Osteoblast (primary cell): Measurements from ENCODE around the gene PMAIP1. TPM values are rescaled to one million over a fixed set of nuclear protein-coding genes. Genes with fewer than 3 reads are reported as not detected.

Experiments
- DNase-seq: peaks from one replicate; pipeline ENCODE4 v3.0.0; 2011; ENCODE audit warnings: low spot score, mixed read lengths; ENCODE audit not compliant: insufficient read length; ENCODE audit errors: missing footprints
- H2AFZ ChIP-seq: 2 replicates; pipeline ENCODE4 v1.6.0; 2011; ENCODE audit warnings: mild to moderate bottlenecking, low read length
- H3K27ac ChIP-seq: 2 replicates; pipeline ENCODE4 v1.5.1; 2011; ENCODE audit warnings: mild to moderate bottlenecking, low read depth, low read length, moderate library complexity
- H3K27me3 ChIP-seq: 2 replicates; pipeline ENCODE4 v1.6.0; 2012; ENCODE audit warnings: mild to moderate bottlenecking, control low read depth, inconsistent platforms, low read length, moderate library complexity; ENCODE audit not compliant: insufficient read depth
- H3K36me3 ChIP-seq: 2 replicates; pipeline ENCODE4 v1.5.1; 2011; ENCODE audit warnings: mild to moderate bottlenecking, low read length, control low read depth, moderate library complexity; ENCODE audit not compliant: insufficient read depth
- H3K4me1 ChIP-seq: 2 replicates; pipeline ENCODE4 v1.5.1; 2011; ENCODE audit warnings: mild to moderate bottlenecking, low read length, control low read depth, moderate library complexity; ENCODE audit not compliant: insufficient read depth
- H3K4me2 ChIP-seq: 2 replicates; pipeline ENCODE4 v1.6.0; 2011; ENCODE audit warnings: mild to moderate bottlenecking, low read length; ENCODE audit not compliant: insufficient read depth
- H3K4me3 ChIP-seq: fragments of 200-600 bp; sonication (generic); 3 replicates; pipeline ENCODE4 v1.5.1; 2012; ENCODE audit warnings: mild to moderate bottlenecking, low read length, inconsistent platforms; ENCODE audit not compliant: insufficient read depth
- H3K79me2 ChIP-seq: 2 replicates; pipeline ENCODE4 v1.6.0; 2012; ENCODE audit warnings: mild to moderate bottlenecking, low read length, control low read depth, inconsistent platforms; ENCODE audit not compliant: insufficient read depth
- H3K9me3 ChIP-seq: 2 replicates; pipeline ENCODE4 v1.5.1; 2011; ENCODE audit warnings: low read depth, low read length, control low read depth
- H4K20me1 ChIP-seq: 2 replicates; pipeline ENCODE4 v1.6.0; 2012; ENCODE audit warnings: mild to moderate bottlenecking, low read length, control low read depth; ENCODE audit not compliant: insufficient read depth
- total RNA-seq: library from RNA; depleted of rRNA; stranded (reverse); fragments of >200 nt; gene quantifications from 2 replicates; pipeline ENCODE4 v1.2.3, GENCODE V29; 2012
- TF ChIP-seq, protein P1 (sequence below): IDR thresholded peaks from 2 replicates; pipeline ENCODE4 v1.5.1; 2011; ENCODE audit warnings: mild to moderate bottlenecking, low read depth, low read length, moderate library complexity; ENCODE audit errors: extremely low read depth

PMAIP1 gene
- total RNA-seq, 1 donor: 4.0 TPM

DNA sequence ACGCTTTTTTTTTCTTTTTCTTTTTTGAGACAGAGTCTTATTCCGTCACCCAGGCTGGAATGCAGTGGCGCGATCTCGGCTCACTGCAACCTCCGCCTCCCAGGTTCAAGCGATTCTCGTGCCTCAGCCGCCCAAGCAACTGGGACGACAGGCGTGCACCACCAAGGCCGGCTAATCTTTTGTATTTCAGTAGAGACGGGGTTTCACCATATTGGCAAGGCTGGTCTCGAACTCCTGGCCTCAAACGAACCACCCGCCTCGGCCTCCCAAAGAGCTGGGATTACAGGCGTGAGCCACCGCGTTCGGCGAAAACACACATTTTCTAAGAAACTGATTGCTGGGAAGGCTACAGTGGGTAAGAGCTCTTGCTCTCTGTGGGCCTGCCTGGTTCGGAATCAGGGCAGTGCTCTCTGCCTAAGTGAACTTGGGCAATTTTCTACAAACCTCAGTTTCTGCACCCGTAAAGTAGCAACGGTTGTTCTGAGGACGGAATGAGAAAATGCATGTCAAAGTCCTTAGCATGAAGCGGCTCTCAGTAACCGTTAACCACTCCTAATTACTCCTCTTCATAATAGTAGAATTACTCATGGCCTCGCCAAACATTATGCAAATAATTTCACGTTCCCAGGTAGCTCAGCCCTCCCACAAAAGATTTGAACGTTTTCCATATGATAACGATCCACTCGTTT lies 1.0 kb upstream of the PMAIP1 start:
- peak overlapping the region; percentile 95 for H2AFZ ChIP-seq
- peaks cover 4% of the 10 kb centered on the region for H3K36me3 ChIP-seq
- peaks cover 12% of the 10 kb centered on the region for H3K79me2 ChIP-seq
- TF ChIP-seq, protein P1, sequence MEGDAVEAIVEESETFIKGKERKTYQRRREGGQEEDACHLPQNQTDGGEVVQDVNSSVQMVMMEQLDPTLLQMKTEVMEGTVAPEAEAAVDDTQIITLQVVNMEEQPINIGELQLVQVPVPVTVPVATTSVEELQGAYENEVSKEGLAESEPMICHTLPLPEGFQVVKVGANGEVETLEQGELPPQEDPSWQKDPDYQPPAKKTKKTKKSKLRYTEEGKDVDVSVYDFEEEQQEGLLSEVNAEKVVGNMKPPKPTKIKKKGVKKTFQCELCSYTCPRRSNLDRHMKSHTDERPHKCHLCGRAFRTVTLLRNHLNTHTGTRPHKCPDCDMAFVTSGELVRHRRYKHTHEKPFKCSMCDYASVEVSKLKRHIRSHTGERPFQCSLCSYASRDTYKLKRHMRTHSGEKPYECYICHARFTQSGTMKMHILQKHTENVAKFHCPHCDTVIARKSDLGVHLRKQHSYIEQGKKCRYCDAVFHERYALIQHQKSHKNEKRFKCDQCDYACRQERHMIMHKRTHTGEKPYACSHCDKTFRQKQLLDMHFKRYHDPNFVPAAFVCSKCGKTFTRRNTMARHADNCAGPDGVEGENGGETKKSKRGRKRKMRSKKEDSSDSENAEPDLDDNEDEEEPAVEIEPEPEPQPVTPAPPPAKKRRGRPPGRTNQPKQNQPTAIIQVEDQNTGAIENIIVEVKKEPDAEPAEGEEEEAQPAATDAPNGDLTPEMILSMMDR: no peak
- peak overlapping the region; percentile 85 for H3K4me3 ChIP-seq
- H4K20me1 ChIP-seq: no peaks in the 10 kb centered on the region
- DNase-seq: no peak
- peak overlapping the region; percentile 87 for H3K27ac ChIP-seq
- no peaks in the 10 kb centered on the region for H3K9me3 ChIP-seq
- peak overlapping the region; percentile 92 for H3K4me2 ChIP-seq
- H3K4me1 ChIP-seq: peaks cover 13% of the 10 kb centered on the region
- H3K27me3 ChIP-seq: no peaks in the 10 kb centered on the region

DNA sequence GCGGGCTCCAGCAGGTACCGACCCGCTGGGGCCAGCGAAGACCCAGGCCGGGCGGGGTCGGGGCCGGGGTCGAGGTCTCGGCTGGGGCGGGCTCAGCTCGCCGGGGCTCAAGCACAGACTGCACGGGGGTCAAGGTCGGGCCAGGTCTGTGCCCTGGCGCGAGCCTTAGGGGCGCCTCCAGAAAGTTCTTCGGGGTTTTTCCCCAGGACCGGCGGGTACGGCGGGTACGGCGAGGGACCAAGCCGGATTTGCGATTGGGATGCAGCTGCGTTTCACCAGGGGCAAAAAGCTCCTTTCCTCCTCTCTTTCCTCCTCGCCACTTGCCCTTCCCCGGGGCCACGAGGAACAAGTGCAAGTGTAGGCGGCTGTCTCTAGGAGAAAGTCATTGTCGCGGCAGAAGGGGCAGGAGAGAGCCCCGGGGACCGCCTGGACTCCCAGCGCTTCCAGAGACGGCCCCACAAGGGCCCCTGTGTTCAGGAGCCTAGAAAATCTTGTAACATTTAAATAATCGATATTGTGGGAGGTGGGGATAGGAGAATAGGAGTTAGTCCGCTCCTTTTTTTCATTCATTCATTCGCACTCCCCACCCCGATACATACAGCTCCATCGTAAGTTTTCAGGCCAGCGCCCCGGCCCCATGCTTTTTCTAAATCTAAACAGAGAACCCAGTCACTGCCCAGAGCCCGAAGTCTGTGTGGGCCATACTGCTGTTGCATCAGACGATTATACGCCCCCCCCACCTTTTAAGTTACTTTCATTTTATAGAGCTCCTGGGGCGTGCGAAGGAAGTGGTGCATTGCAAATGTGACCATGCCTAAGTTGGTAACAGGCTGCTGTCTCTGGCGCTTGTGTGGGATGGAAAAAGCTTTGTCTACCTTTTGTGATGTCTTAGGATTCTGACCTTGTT lies 679 bp downstream of the PMAIP1 start:
- peak; percentile 83 for DNase-seq
- peaks cover 23% of the 10 kb centered on the region for H3K4me1 ChIP-seq
- peaks cover 4% of the 10 kb centered on the region for H3K36me3 ChIP-seq
- peak overlapping the region; percentile 75 for H3K27ac ChIP-seq
- peaks cover 12% of the 10 kb centered on the region for H3K79me2 ChIP-seq
- no peaks in the 10 kb centered on the region for H3K9me3 ChIP-seq
- H2AFZ ChIP-seq: peak overlapping the region; percentile 79
- TF ChIP-seq, protein P1: no peak
- H3K4me2 ChIP-seq: peak overlapping the region; percentile 92
- H3K27me3 ChIP-seq: no peaks in the 10 kb centered on the region
- H3K4me3 ChIP-seq: peak overlapping the region; percentile 85
- no peaks in the 10 kb centered on the region for H4K20me1 ChIP-seq

DNA sequence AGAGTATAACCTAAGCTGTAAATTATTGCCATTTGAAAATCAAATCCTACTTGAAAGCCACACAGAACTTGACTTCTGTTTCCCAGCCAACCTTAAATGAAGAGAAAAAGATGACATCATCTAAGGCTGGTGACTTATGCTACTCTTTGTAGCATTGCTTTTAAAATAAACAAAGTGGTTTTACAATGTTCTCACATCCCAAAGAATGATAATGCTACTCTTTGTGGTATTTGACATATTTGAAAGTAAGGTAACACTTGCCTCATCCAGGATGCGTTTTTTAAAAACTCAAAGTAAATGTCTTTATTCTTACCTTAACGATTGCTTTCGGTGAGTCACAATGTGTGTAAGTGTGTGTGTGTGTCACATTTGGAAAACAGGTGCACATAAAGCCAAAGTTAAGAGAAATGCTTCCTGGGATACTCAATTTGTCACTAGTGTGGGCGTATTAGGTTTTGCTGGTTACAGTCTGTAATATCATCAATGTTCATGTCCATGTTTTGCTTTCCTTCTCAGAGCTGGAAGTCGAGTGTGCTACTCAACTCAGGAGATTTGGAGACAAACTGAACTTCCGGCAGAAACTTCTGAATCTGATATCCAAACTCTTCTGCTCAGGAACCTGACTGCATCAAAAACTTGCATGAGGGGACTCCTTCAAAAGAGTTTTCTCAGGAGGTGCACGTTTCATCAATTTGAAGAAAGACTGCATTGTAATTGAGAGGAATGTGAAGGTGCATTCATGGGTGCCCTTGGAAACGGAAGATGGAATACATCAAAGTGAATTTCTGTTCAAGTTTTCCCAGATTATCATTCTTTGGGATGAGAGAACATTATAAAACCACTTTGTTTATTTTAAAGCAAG lies 2.6 kb downstream of the PMAIP1 start:
- H3K4me3 ChIP-seq: no peak overlapping the region
- peaks cover 12% of the 10 kb centered on the region for H3K79me2 ChIP-seq
- no peak overlapping the region for H2AFZ ChIP-seq
- no peaks in the 10 kb centered on the region for H3K9me3 ChIP-seq
- peaks cover 4% of the 10 kb centered on the region for H3K36me3 ChIP-seq
- H4K20me1 ChIP-seq: no peaks in the 10 kb centered on the region
- TF ChIP-seq, protein P1: no peak
- H3K4me1 ChIP-seq: peaks cover 23% of the 10 kb centered on the region
- H3K4me2 ChIP-seq: no peak overlapping the region
- DNase-seq: peak; percentile 72
- H3K27ac ChIP-seq: peak overlapping the region; percentile 13
- H3K27me3 ChIP-seq: no peaks in the 10 kb centered on the region
